GM23248 (cell line): ENCODE results near the gene CWC15.

Experiments
- EZH2 ChIP-seq: fragments of 200-600 bp; sonication (generic); IDR thresholded peaks from 2 replicates; pipeline ENCODE4 v1.6.1; 2018; ENCODE audit warnings: antibody characterized with exemption, mild to moderate bottlenecking; ENCODE audit not compliant: insufficient read depth, poor library complexity, severe bottlenecking
- EZH2phosphoT487 ChIP-seq: fragments of 200-600 bp; sonication (generic); IDR thresholded peaks from 2 replicates; pipeline ENCODE4 v1.6.1; 2018; ENCODE audit warnings: antibody characterized with exemption, moderate library complexity, mild to moderate bottlenecking, low read depth; ENCODE audit not compliant: insufficient read depth

GRCh38 chr11:94923004-94923334 is 50.4 kb downstream of the CWC15 start:
- TF ChIP-seq EZH2 (no peak), EZH2phosphoT487 (no peak)
